Activated T-cell treated with anti-CD3 and anti-CD28 coated beads, Interleukin-2, amount 50 U/mL, for 72 hours (primary cell): Measurements from ENCODE around the gene VPS13D. TPM values are rescaled to one million over a fixed set of nuclear protein-coding genes. Genes with fewer than 3 reads are reported as not detected.

Source experiments
- ATAC-seq, 2 donors: fragments of 150-1000 bp; cut with Tn5 transposase; replicated peaks in 1 of 2; 2 replicates each; pipeline ENCODE4 v1.10.0; 2021; ENCODE audit warnings: moderate library complexity in 2 of 2, mild to moderate bottlenecking in 1 of 2
- DNase-seq, 2 donors: peaks; one replicate each; pipeline ENCODE4 v3.0.0; 2021 to 2022; ENCODE audit warnings: mixed read lengths in 1 of 2
- H3K27ac Mint-ChIP-seq: one replicate; pipeline ENCODE4 v1.8.0; 2022; ENCODE audit warnings: mild to moderate bottlenecking, moderate library complexity, mixed read lengths
- H3K27me3 Mint-ChIP-seq: one replicate; pipeline ENCODE4 v1.8.0; 2022; ENCODE audit warnings: low read depth, mixed read lengths
- H3K36me3 Mint-ChIP-seq, 2 donors: one replicate each; pipeline ENCODE4 v1.8.0; 2022; ENCODE audit warnings: mixed read lengths in 2 of 2, mild to moderate bottlenecking in 1 of 2; ENCODE audit not compliant: insufficient read depth in 2 of 2
- H3K4me1 Mint-ChIP-seq: one replicate; pipeline ENCODE4 v1.8.0; 2022; ENCODE audit warnings: low read depth, mixed read lengths
- H3K4me3 Mint-ChIP-seq, 2 donors: one replicate each; pipeline ENCODE4 v1.8.0; 2022; ENCODE audit warnings: mild to moderate bottlenecking in 2 of 2, mixed read lengths in 2 of 2, moderate library complexity in 2 of 2
- H3K9me3 Mint-ChIP-seq, 2 donors: one replicate each; pipeline ENCODE4 v1.8.0; 2022; ENCODE audit warnings: mixed read lengths in 2 of 2
- total RNA-seq, 2 donors: library from RNA; stranded (reverse); gene quantifications; one replicate each; pipeline ENCODE4 v1.2.3, GENCODE V29; 2022

The VPS13D gene
- total RNA-seq, 2 donors from 2014 or later = 36.0 to 40.5 TPM

GRCh38 chr1:12255913-12256312, 26.1 kb downstream of the VPS13D start:
- H3K27me3 Mint-ChIP-seq = no peaks in the 10 kb centered on the region
- DNase-seq = no peak
- H3K36me3 Mint-ChIP-seq = peaks cover 7 to 8% of the 10 kb centered on the region in 2 donors
- H3K4me1 Mint-ChIP-seq = peaks cover 7% of the 10 kb centered on the region
- no peak overlapping the region for H3K4me3 Mint-ChIP-seq
- no peak for ATAC-seq
- no peaks in the 10 kb centered on the region for H3K9me3 Mint-ChIP-seq
- no peak overlapping the region for H3K27ac Mint-ChIP-seq

GRCh38 chr1:12258272-12258671, 28.4 kb downstream of the VPS13D start:
- Mint-ChIP-seq H3K27ac (no peak overlapping the region), H3K27me3 (no peaks in the 10 kb centered on the region), H3K4me3 (no peak overlapping the region), H3K9me3 (no peaks in the 10 kb centered on the region), H3K36me3 (peaks cover 6 to 19% of the 10 kb centered on the region in 2 donors), H3K4me1 (peaks cover 7% of the 10 kb centered on the region)
- ATAC-seq (no peak), DNase-seq (no peak)

GRCh38 chr1:12269351-12269750, 39.5 kb downstream of the VPS13D start:
- Mint-ChIP-seq H3K4me1 (no peaks in the 10 kb centered on the region), H3K27ac (no peak overlapping the region), H3K4me3 (no peak overlapping the region), H3K9me3 (no peaks in the 10 kb centered on the region), H3K36me3 (peaks cover 3 to 9% of the 10 kb centered on the region in 2 donors), H3K27me3 (no peaks in the 10 kb centered on the region)
- ATAC-seq = no peak
- DNase-seq = no peak

GRCh38 chr1:12271033-12271432, 41.2 kb downstream of the VPS13D start:
- H3K36me3 Mint-ChIP-seq = peaks cover 6 to 13% of the 10 kb centered on the region in 2 donors
- H3K27ac Mint-ChIP-seq = no peak overlapping the region

GRCh38 chr1:12272770-12273169, 42.9 kb downstream of the VPS13D start:
- no peaks in the 10 kb centered on the region for H3K9me3 Mint-ChIP-seq
- H3K27ac Mint-ChIP-seq = no peak overlapping the region
- no peaks in the 10 kb centered on the region for H3K27me3 Mint-ChIP-seq
- no peak for DNase-seq
- ATAC-seq = no peak
- H3K4me3 Mint-ChIP-seq = no peak overlapping the region
- no peaks in the 10 kb centered on the region for H3K4me1 Mint-ChIP-seq
- H3K36me3 Mint-ChIP-seq = peaks cover 8 to 18% of the 10 kb centered on the region in 2 donors

More at GRCh38 chr1:12271033-12271432, 41.2 kb downstream of the VPS13D start:
- H3K4me3 Mint-ChIP-seq = no peak overlapping the region
- no peaks in the 10 kb centered on the region for H3K9me3 Mint-ChIP-seq
- H3K4me1 Mint-ChIP-seq = no peaks in the 10 kb centered on the region
- no peak for ATAC-seq
- no peak for DNase-seq
- no peaks in the 10 kb centered on the region for H3K27me3 Mint-ChIP-seq

DNA sequence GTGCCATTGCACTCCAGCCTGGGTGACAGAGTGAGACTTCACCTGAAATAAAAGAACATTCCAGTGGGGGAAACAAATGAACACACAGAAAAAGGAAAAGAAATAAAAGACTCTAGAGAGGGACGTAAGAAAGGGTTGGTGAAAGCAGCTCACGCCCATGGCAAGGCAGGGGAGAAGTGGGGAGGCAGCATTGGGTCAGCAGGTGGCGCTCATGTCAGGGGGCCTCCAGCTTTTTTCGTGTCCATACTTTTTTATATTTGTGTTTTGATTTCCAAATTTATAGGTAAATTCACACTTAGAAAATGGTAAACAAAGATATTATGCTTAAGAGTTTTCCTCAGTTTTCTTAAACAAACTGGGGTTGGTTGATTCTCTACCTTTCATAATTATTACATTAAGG, 45.5 kb downstream of the VPS13D start:
- H3K9me3 Mint-ChIP-seq = no peaks in the 10 kb centered on the region
- H3K27me3 Mint-ChIP-seq = no peaks in the 10 kb centered on the region
- peaks cover 8 to 21% of the 10 kb centered on the region in 2 donors for H3K36me3 Mint-ChIP-seq
- no peak overlapping the region for H3K27ac Mint-ChIP-seq
- ATAC-seq = no peak
- H3K4me3 Mint-ChIP-seq = no peak overlapping the region
- H3K4me1 Mint-ChIP-seq = no peaks in the 10 kb centered on the region
- DNase-seq = peak; percentile 31 to 46

- Mint-ChIP-seq H3K36me3 (peaks cover 8 to 21% of the 10 kb centered on the region in 2 donors), H3K4me3 (no peak overlapping the region), H3K27me3 (no peaks in the 10 kb centered on the region), H3K4me1 (no peaks in the 10 kb centered on the region), H3K27ac (no peak overlapping the region), H3K9me3 (no peaks in the 10 kb centered on the region)
- DNase-seq = no peak
- ATAC-seq = no peak
Observed at GRCh38 chr1:12276225-12276624, 46.4 kb downstream of the VPS13D start.

GRCh38 chr1:12279003-12279402, 49.2 kb downstream of the VPS13D start:
- Mint-ChIP-seq H3K27ac (no peak overlapping the region), H3K4me1 (no peaks in the 10 kb centered on the region), H3K4me3 (no peak overlapping the region), H3K27me3 (no peaks in the 10 kb centered on the region), H3K9me3 (no peaks in the 10 kb centered on the region), H3K36me3 (peaks cover 4 to 12% of the 10 kb centered on the region in 2 donors)
- DNase-seq (no peak), ATAC-seq (no peak)

DNA sequence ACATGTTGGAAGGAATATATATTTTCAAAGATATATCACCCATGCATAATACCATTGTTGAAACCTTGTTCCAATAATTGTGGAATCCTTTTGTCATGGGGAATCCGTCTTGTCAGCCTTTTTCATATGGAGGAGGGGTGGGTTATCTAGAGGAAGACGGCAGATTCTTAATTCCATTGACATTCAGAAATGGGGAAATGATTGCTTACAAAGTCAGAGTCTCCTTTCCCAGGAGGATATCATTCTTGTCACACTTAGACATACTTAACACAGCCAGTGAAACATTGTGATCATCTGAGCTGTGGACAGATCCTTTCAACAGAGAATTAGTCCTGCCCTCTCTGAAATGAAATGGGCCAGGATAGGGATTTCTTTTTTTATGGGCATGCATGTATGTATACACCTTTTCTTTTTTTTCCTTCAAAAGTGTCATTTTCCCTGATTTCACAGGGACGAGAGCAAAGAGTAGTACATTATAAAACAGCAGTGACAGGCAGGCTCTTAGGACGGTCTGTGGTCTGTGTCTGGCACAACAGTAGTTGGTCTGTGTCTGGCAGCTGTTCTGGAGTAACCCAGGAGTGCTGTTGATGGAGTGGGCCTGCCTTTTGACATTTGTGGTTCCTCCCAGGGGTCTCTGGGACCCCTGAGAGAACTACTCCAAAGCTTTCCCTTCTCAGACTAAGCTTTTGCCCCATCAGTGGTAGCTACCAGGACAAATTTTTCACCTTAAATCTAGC, 50.1 kb downstream of the VPS13D start:
- Mint-ChIP-seq H3K27ac (no peak overlapping the region), H3K9me3 (no peaks in the 10 kb centered on the region), H3K36me3 (peaks cover 4 to 12% of the 10 kb centered on the region in 2 donors), H3K4me3 (no peak overlapping the region), H3K4me1 (no peaks in the 10 kb centered on the region), H3K27me3 (no peaks in the 10 kb centered on the region)
- ATAC-seq (no peak), DNase-seq (no peak)

DNA sequence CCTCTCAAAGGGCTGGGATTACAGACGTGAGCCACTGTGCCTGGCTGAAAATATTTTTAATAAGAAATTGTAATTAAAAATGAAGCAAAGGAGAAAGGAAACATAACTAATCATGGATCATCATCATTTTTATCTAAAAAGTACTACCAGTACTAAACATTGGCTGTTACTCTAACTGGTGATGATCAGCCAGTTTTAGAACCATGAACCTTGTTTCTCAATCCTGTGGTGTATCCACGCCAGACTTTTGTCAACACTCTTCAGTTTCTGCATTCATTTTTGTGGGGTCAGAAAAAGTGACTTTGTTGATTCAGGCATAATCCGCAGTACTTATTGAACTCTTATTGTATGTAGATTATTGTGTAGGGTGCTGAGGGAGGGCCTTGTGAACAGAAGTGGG, 52.3 kb downstream of the VPS13D start:
- Mint-ChIP-seq H3K27ac (no peak overlapping the region), H3K36me3 (peaks cover 0 to 4% of the 10 kb centered on the region in 2 donors), H3K27me3 (no peaks in the 10 kb centered on the region), H3K9me3 (no peaks in the 10 kb centered on the region), H3K4me1 (peaks cover 1% of the 10 kb centered on the region), H3K4me3 (no peak overlapping the region)
- ATAC-seq (no peak), DNase-seq (no peak)

DNA sequence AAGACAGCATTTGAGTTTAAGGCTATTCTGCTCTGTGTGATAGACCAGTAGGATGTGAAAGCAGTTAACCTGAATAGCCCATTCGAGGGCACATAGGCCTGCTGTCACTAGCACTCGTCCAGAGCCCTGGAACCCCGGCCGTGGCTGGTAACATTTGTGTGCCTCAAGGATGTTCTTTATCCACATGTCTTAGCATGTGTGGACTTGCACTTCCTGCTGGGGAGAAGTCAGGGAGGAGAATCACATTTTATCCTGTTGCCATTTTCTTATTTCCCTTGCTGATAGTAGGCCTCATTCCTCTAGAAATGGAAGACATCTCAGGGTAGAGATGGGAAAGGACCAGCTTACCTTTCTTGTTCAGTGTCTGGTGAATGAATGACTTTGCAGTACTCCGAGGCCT, 54.7 kb downstream of the VPS13D start:
- Mint-ChIP-seq H3K4me3 (no peak overlapping the region), H3K36me3 (peaks cover 0 to 2% of the 10 kb centered on the region in 2 donors), H3K27ac (no peak overlapping the region), H3K9me3 (no peaks in the 10 kb centered on the region), H3K4me1 (peaks cover 4% of the 10 kb centered on the region), H3K27me3 (no peaks in the 10 kb centered on the region)
- ATAC-seq = no peak
- no peak for DNase-seq

GRCh38 chr1:12285496-12286143, 55.8 kb downstream of the VPS13D start:
- no peaks in the 10 kb centered on the region for H3K9me3 Mint-ChIP-seq
- no peak for DNase-seq
- no peak overlapping the region for H3K4me3 Mint-ChIP-seq
- ATAC-seq = no peak
- peaks cover 0 to 2% of the 10 kb centered on the region in 2 donors for H3K36me3 Mint-ChIP-seq
- H3K4me1 Mint-ChIP-seq = peaks cover 4% of the 10 kb centered on the region
- H3K27me3 Mint-ChIP-seq = no peaks in the 10 kb centered on the region
- no peak overlapping the region for H3K27ac Mint-ChIP-seq

DNA sequence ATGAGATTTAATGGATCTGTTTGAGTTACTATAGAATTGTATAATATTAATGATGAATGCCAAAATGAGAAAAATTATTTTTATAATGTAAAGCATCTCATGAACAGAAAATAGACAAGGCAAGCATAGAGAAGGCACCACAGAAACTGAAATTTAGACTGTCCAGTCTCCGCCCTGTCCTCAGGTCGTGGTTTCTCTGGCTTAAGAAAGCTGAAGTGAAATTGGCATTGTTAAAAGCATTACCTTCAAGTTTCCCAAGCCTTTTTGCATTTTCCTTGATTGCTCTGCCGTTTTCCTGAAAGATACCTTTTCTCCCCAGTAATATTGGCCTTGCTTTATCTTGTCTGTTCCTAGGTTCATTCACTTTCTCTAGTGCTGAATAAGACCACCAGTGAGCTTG, 58.0 kb downstream of the VPS13D start:
- Mint-ChIP-seq H3K9me3 (no peaks in the 10 kb centered on the region), H3K36me3 (peaks cover 0 to 2% of the 10 kb centered on the region in 2 donors), H3K27ac (no peak overlapping the region), H3K27me3 (no peaks in the 10 kb centered on the region), H3K4me3 (no peak overlapping the region), H3K4me1 (peaks cover 4% of the 10 kb centered on the region)
- ATAC-seq (no peak), DNase-seq (no peak)
